GM12872 (cell line): ENCODE results near the gene PALLD.

Source experiments
- CTCF ChIP-seq: IDR thresholded peaks from 3 replicates; pipeline ENCODE4 v1.5.1; 2011; ENCODE audit warnings: low read depth, mild to moderate bottlenecking, low read length, moderate library complexity; ENCODE audit not compliant: insufficient read depth

Gene PALLD

DNA sequence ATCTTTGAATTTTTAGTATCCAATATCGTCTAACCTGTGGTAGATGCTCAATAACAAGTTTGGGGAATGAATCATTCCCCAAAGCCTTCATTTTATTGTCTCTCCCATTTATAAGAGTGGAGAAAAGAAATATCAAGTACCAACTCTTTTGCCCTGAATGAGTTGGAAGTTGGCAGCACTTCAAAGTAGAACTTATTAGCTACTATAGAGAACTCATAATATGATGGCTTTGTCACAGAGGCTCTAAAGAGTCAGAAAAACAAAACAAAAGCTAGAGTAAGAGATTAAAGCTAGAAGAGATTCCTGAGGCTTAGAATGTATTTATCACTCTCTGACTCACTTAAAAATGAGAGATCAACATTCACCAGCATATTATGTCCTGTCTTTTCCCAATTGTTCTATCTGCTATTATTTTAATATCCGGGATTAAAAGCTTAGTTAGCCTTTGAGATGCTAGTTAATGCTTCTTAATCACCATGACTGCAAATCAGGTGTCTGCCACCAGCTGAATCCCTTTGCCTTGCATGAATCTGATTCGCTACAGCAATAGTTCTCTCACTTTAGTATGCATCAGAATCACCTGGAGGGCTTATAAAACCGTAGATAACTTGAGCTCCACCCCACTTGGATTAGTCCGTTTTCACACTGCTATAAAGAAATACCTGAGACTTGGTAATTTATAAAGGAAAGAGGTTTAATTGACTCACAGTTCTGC lies 77.9 kb downstream of the PALLD start:
- no peak for TF ChIP-seq CTCF

DNA sequence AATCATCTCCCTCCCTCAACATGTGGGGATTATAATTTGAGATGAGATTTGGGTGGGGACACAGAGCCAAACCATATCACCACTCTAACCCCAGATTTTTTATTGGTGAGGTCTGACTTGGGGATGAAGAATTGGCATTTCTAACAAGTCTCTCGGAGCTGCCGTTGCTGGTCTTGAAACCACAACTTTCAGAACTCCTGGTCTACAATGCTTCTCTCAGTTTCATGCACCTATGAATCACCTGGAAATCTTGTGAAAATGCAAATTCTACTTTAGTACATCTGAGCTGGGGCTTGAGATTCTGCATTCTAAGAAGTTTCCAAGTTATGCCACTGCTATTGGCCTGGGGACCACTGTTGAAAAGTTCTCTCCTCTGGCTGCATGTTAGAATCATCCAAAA lies 78.6 kb downstream of the PALLD start:
- no peak for TF ChIP-seq CTCF

- TF ChIP-seq CTCF = no peak
Measured at GRCh38 chr4:168577624-168578023, 80.8 kb downstream of the PALLD start.

GRCh38 chr4:168580228-168580627 lies 83.4 kb downstream of the PALLD start:
- no peak for TF ChIP-seq CTCF

GRCh38 chr4:168584321-168584771 lies 87.5 kb downstream of the PALLD start:
- TF ChIP-seq CTCF = no peak

DNA sequence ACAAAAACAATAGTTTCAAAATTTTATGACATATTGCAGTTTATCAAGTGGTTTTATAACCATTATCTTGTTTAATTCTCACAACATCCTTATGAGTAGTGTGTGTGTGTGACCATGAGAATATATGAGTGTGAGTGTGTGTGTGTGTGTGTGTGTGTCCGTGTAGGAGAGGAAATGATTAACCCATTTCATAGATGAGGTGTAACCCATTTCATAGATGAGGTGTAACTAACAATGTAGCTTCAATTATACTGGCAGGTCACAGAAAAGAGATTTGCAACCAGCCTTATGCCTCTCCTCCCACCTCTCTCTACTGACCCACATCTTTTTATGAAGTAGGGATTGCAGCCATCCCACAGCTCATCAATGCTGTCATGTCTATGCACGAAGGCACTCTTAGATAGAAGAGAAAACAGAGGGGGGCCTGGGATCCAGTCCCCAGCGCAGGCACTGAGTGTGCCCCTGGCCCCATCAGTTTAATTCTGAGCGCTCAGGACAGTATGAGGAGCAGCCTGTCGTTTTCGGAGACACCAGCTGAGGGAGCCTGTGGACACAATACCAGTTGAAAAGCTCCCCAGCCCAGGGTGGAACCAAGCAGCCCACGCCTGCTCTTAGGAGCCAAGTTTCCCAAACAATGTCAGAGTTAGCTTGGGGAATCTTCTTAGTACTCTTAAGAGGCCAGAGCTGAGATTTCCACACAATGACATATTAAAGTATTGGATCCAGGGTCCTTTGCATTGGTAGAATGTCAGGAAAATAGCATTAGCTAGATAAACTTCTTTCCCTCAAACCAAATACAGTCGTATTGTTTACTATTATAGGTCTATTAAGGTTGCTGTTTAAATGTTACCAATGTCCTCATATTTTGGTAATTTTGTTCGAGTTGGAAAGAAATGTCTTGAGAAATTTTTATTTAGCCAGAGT lies 88.6 kb downstream of the PALLD start:
- peak; percentile 59 for TF ChIP-seq CTCF

GRCh38 chr4:168586926-168587325 lies 90.1 kb downstream of the PALLD start:
- no peak for TF ChIP-seq CTCF
